HL-60 (cell line): ENCODE results near the gene WSB2.

Source experiments
- DNase-seq, 2 experiments: peaks; one replicate each; pipeline ENCODE4 v3.0.0-alpha.2; 2010 to 2020; ENCODE audit warnings: low read depth in 1 of 2, low spot score in 1 of 2
- H3K27ac ChIP-seq: fragments of 250-450 bp; sonication (Bioruptor Pico); replicated peaks from 2 replicates; pipeline ENCODE4 v1.5.1; 2020; ENCODE audit warnings: mild to moderate bottlenecking, moderate library complexity
- H3K27me3 ChIP-seq: fragments of 250-450 bp; sonication (Bioruptor Pico); 2 replicates; pipeline ENCODE4 v1.5.1; 2021; ENCODE audit warnings: mild to moderate bottlenecking, moderate library complexity; ENCODE audit not compliant: insufficient read depth, poor library complexity, severe bottlenecking
- H3K4me3 ChIP-seq: replicated peaks from 2 replicates; pipeline ENCODE4 v1.5.1; 2011; ENCODE audit warnings: mild to moderate bottlenecking, control low read depth, low read length; ENCODE audit not compliant: insufficient read depth
- GABPA ChIP-seq: IDR thresholded peaks from 2 replicates; pipeline ENCODE4 v1.6.1; 2012; ENCODE audit warnings: low read depth
- POLR2AphosphoS5 ChIP-seq: IDR thresholded peaks from 2 replicates; pipeline ENCODE4 v1.6.1; 2012; ENCODE audit warnings: low read depth
- SPI1 ChIP-seq: IDR thresholded peaks from 2 replicates; pipeline ENCODE4 v1.6.1; 2012; ENCODE audit warnings: low read depth, mild to moderate bottlenecking, borderline replicate concordance
- TF ChIP-seq, protein P1 (sequence below): IDR thresholded peaks from 2 replicates; pipeline ENCODE4 v1.6.1; 2012; ENCODE audit warnings: low read depth; ENCODE audit not compliant: insufficient replicate concordance
- TF ChIP-seq, protein P2 (sequence below): IDR thresholded peaks from one replicate; pipeline ENCODE4 v1.5.1; 2011; ENCODE audit warnings: low read length, control low read depth, inconsistent platforms; ENCODE audit not compliant: insufficient read depth

The WSB2 gene

DNA sequence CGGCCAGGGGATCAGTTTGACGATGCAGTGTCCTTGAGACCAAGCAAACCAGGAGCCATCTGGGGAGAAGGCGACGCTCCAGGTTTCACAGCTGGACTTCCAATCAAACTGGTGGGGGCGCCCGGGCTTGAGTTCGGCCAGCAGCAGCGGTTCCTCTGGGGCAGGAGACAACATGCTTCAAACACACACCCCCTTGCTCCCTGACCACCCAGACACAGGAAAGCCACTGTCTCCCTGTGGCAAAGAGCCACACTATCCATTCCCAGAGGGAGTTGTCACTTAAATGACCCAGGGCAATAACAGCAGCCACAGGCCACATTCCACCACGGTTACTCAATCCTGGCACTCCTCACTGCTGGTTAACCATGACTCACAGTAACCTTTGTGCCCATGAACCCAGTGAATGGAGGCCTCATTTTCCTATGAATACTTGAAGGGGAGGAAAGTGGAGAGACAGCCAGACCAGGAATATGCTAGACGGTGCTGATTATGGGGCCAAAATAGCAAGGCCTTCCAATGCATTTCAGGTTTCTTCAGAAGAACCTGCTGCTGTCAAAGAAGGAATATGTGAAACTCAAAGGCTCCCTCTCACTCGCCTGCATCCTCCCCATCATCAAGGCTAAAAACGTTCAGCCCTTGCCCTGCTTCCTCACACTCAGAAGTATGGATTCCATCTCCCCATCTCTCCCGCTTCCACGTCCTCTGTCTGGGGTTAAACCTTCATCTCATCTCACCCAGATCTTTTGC lies 8.5 kb downstream of the WSB2 start:
- no peak for DNase-seq
- Histone ChIP-seq H3K27me3 (no peaks in the 10 kb centered on the region), H3K4me3 (no peak overlapping the region), H3K27ac (no peak overlapping the region)
- TF ChIP-seq, protein P1, sequence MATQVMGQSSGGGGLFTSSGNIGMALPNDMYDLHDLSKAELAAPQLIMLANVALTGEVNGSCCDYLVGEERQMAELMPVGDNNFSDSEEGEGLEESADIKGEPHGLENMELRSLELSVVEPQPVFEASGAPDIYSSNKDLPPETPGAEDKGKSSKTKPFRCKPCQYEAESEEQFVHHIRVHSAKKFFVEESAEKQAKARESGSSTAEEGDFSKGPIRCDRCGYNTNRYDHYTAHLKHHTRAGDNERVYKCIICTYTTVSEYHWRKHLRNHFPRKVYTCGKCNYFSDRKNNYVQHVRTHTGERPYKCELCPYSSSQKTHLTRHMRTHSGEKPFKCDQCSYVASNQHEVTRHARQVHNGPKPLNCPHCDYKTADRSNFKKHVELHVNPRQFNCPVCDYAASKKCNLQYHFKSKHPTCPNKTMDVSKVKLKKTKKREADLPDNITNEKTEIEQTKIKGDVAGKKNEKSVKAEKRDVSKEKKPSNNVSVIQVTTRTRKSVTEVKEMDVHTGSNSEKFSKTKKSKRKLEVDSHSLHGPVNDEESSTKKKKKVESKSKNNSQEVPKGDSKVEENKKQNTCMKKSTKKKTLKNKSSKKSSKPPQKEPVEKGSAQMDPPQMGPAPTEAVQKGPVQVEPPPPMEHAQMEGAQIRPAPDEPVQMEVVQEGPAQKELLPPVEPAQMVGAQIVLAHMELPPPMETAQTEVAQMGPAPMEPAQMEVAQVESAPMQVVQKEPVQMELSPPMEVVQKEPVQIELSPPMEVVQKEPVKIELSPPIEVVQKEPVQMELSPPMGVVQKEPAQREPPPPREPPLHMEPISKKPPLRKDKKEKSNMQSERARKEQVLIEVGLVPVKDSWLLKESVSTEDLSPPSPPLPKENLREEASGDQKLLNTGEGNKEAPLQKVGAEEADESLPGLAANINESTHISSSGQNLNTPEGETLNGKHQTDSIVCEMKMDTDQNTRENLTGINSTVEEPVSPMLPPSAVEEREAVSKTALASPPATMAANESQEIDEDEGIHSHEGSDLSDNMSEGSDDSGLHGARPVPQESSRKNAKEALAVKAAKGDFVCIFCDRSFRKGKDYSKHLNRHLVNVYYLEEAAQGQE, result no peak
- no peak for TF ChIP-seq GABPA

DNA sequence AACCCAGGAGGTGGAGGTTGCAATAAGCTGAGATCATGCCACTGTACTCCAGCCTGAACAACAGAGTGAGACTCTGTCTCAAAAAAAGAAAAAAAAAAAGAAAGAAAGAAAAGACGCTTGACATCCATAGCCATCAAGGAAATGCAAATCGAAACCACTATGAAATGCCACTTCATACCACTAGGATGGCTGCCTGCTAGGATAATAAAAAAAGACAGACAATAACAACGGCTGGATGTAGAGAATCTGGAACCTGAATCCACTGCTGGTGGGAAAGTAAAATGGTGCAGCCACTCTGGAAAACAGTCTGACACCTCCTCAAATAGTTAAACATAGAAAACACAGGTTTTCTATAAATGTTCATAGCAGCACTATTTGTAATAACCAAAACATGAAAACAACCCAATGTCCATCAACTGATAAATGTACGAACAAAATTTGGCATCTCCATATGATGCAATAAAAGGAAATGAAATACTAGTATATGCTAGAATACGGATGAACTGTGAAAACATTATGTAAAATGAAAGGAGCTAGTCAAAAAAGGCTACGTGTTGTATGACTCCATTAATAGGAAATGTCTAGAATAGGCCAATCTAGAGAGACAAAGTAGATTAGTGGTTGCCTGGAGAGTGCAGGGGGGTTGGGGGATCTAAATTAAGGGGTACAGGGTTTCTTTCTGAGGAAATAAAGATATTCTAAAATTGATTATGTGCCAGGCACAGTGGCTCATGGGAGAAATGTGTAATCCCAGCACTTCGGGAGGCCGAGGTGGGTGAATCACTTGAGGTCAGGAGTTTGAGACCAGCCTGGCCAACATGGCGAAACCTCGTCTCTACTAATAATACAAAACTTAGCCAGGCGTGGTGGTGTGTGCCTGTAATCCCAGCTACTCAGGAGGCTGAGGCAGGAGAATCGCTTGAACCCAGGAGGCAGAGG lies 9.7 kb downstream of the WSB2 start:
- TF ChIP-seq POLR2AphosphoS5 (no peak), GABPA (no peak), SPI1 (no peak)
- TF ChIP-seq, protein P1, result no peak
- TF ChIP-seq, protein P2, sequence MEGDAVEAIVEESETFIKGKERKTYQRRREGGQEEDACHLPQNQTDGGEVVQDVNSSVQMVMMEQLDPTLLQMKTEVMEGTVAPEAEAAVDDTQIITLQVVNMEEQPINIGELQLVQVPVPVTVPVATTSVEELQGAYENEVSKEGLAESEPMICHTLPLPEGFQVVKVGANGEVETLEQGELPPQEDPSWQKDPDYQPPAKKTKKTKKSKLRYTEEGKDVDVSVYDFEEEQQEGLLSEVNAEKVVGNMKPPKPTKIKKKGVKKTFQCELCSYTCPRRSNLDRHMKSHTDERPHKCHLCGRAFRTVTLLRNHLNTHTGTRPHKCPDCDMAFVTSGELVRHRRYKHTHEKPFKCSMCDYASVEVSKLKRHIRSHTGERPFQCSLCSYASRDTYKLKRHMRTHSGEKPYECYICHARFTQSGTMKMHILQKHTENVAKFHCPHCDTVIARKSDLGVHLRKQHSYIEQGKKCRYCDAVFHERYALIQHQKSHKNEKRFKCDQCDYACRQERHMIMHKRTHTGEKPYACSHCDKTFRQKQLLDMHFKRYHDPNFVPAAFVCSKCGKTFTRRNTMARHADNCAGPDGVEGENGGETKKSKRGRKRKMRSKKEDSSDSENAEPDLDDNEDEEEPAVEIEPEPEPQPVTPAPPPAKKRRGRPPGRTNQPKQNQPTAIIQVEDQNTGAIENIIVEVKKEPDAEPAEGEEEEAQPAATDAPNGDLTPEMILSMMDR, result no peak
- no peak overlapping the region for H3K27ac ChIP-seq
- no peak overlapping the region for H3K4me3 ChIP-seq
- DNase-seq, result no peak
- no peaks in the 10 kb centered on the region for H3K27me3 ChIP-seq

DNA sequence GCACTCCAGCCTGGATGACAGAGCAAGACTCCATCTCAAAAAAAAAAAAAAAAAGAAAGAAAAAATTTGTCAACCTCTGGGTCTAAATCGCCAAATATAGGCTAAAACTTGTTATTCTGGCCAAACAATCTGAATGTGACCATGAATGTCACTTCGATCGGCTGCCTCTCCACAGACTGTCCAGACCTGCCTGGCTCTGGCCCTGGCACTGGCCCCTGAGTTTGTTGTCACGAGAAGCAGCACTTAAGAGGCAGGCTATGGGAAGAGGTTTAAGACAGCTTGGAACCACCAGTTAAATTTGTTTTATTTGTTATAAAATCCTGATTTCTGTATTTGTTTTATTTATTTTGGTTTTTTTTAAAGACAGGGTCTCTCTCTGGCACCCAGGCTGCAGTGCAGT lies 14.5 kb downstream of the WSB2 start:
- Histone ChIP-seq H3K27ac (no peak overlapping the region), H3K27me3 (no peaks in the 10 kb centered on the region), H3K4me3 (no peak overlapping the region)
- DNase-seq, result no peak
- TF ChIP-seq SPI1, result no peak

DNA sequence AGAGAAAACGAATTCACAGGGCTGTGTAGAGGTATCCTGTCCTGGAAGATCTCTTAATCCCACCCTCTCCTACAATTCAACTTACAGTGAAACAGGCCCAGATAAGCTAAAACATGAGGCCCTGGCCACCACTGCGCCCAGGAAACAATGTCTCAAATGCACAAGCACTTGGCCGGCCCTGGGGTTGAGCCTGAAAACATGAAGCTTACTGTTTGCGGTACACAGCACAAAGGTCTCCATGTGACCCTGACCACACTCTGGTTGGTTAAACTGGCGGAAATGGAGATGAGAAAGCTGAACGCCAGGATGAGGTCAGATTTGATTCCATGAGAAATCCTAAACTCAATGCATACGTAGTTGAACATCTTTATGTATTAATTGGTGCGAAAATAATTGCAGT lies 16.4 kb downstream of the WSB2 start:
- Histone ChIP-seq H3K4me3 (no peak overlapping the region), H3K27me3 (no peaks in the 10 kb centered on the region), H3K27ac (no peak overlapping the region)
- DNase-seq, result no peak
- TF ChIP-seq SPI1 (no peak), POLR2AphosphoS5 (no peak), GABPA (no peak)
- TF ChIP-seq, protein P2, result no peak
- TF ChIP-seq, protein P1, result no peak
